ENCODE results near the gene CCDC97.
"Not testable (repeated sequence)": the region's sequence is repeated elsewhere in the genome, so short reads cannot be mapped to it uniquely, and the experiment has no call there.

CCDC97 gene

DNA sequence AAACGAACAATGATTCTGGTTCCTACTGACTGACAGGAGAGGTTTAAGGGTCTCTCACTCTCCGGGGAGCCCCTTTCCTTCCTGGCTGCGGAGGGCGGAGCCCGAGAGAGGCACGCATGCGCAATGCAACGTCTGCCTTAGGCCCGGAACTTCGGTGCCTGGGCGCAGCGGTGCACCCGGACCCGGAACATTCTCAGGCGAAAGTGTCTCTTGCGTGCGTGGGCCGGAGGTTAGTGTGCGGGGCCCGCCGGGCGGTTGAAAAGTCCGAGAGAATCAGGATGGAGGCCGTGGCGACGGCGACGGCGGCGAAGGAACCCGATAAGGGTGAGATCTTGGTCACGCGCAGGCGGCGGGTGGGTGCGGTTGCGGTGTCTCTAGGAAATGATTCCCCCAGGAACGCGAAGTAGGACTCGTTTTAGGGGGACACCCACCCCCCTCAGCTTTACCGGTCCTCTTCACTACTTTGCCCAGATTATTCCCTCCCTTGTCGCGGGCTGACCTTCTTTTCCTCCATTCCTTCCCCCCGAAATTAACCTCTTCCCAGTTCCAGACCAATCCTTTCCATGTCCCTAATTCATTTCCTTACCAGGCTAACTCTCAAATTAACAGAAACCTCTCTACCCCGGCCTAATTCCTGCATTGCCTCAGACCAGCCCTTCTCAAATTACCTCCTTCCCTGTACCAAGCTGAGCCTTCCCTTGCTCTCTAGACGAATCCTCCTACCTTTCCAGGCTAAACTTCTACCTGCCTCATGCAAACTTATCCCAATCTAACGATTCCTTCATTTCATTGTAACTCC, at the start of gene CCDC97:
Gene CCDC97, plus strand, starts transcription at position 140 of the 799 bp plus-strand sequence. Its CDS starts 139 bp downstream, at position 279.
- DNase-seq, result peak; percentile 75
- in situ Hi-C loops (cut with HindIII; ENCODE audit: low pct_ligation_motif_present, low pct_unique_long_range_greater_than_20kb, low sequenced_read_pairs), result no loop called here

DNA sequence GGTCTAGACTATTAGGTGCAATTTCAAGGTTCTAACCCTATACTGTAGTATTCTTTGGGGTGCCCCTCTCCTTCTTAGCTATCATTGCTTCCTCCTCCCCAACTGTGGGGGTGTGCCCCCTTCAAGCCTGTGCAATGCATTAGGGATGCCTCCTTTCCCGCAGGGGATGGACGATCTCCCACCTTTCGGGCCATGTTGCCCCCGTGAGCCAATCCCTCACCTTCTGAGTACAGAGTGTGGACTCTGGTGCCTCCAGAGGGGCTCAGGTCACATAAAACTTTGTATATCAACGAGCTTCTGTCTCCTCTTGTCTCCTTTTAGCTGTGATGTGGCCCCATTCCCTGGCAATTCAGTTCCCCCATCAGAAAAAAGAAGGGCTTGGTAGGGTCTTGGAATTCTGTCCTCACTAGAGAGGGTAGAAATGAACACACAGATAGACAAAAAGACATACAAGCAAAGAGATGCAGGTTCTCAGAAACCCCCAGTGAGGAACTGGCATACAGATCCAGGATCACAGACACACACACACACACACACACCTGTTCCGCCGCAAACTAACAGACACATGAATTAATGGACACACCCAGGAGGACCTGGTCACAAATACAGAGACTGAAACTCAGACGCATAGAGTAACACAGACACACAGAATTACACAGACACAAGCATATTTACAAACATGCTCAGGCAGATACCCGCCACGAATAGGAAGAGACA, 48.3 kb upstream of the CCDC97 start:
- DNase-seq, result no peak
- in situ Hi-C loops (cut with HindIII; ENCODE audit: low pct_ligation_motif_present, low pct_unique_long_range_greater_than_20kb, low sequenced_read_pairs), result no loop called here

DNA sequence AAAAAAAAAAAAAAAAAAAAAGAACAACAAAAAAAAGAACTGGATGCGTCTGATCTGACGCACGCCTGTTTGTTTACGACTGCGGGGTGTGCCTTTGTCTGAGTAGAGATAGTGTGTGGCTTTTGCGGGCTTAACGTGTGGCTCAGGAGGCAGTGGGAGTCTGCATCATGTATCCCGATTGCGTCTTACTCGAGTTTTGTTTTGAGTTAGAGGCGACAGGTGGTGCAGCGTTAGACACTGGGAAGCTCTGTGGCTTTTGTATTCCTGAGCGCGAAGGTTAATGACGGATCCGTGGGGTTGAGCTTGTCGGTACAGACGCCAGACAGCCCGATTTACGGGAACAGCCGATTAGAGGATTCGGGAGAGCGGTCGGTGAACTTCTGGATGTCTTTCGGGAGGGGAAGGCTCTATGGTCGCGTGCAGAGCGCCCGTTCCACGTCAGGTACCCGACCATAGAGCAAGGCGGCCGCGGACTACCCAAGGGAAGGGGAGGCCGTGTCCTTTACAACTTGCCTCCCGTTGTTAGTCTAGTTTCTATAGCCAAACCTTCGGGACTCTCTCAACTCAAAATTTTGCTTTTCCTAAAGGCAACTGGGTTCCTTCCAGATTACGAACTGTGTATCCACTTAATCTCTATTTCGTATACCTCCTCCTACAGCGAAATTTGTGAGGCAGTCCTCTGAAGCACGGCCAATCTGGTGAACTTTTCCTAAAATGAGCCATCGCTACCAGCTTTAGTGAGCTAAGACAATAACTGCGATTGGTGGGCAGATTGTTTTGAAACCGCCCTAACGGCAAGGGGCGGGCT, 46.7 kb upstream of the CCDC97 start:
- in situ Hi-C loops (cut with HindIII; ENCODE audit: low pct_ligation_motif_present, low pct_unique_long_range_greater_than_20kb, low sequenced_read_pairs), result no loop called here
- DNase-seq, result no peak

GRCh38 chr19:41263850-41264580, 46.0 kb upstream of the CCDC97 start, which contains the start of gene HNRNPUL1:
Gene HNRNPUL1, plus strand, starts transcription at chr19:41264372. Its CDS starts 132 bp downstream, at chr19:41264504.
- in situ Hi-C loops (cut with HindIII; ENCODE audit: low pct_ligation_motif_present, low pct_unique_long_range_greater_than_20kb, low sequenced_read_pairs), result no loop called here
- peak; percentile 99 for DNase-seq

DNA sequence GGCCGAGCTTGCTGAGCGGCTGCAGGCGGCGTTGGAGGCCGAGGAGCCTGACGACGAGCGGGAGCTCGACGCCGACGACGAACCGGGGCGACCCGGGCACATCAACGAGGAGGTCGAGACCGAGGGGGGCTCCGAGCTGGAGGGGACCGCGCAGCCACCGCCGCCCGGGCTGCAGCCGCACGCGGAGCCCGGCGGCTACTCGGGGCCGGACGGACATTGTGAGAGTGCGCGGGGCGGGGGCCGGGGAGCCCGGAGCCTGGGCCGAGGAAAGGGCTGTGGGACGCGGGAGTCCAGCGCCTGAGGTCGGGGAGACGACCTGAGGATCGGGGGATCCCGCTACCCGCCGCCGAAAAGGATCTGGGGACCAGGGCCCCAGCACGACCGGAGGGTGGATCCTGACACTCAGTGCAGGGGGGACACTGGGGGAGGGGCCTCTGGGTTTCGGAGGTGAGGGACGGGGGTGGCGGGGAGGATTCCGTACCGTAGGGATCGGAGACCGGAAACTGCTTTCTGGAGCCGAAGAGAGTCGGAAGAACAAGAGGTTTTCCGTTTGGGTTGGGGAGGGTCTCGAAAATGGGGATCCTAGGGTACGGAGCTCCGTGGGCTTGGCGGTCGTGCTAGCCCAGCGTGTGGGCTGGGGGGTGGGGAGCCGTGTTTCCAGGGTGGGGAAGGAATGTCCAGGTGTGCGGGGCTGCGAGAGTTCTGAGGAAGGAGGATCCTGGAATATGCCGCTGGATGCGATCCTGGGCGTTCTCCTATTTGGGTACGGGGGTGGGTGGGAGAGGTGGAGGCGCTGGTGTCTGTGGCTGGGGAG, 45.2 kb upstream of the CCDC97 start:
- peak; percentile 44 for DNase-seq
- in situ Hi-C loops (cut with HindIII; ENCODE audit: low pct_ligation_motif_present, low pct_unique_long_range_greater_than_20kb, low sequenced_read_pairs), result no loop called here

DNA sequence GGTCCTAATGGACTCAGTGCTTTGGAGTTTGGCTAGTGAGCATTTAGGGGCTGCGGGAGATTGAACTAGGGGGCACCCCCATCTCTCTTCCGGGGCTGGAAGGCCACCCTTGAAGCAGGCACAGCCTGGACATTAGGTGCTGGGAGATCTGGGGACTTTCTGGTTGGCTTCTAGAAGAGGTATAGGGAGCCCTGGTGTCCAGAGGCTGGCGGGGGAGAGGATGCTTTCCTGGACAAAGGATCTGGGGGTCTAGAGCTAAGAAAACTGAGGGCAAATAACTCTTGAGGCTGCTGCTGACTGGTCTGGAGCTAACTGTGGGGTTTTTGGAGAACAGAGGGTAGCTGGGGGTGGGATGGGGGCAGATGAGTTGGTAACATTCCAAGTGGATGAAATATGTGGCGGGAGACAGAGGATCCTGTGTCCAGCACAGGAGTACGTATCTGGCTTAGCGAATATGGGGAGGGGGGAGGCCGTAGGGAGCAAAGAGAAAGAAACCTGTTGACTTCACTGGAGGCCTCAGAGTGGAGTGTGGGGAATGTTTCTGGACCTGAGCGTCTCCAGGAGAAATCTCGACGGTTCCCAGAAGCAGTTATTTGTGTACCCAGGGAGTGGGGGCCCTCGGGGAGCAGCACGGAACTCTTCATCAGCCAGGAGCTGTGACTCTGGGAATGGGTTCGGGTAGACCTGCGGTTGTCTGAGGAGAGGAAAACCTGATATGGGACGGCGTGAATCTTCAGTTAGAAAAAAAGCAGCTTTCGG, 44.4 kb upstream of the CCDC97 start:
- no peak for DNase-seq
- in situ Hi-C loops (cut with HindIII; ENCODE audit: low pct_ligation_motif_present, low pct_unique_long_range_greater_than_20kb, low sequenced_read_pairs), result no loop called here

DNA sequence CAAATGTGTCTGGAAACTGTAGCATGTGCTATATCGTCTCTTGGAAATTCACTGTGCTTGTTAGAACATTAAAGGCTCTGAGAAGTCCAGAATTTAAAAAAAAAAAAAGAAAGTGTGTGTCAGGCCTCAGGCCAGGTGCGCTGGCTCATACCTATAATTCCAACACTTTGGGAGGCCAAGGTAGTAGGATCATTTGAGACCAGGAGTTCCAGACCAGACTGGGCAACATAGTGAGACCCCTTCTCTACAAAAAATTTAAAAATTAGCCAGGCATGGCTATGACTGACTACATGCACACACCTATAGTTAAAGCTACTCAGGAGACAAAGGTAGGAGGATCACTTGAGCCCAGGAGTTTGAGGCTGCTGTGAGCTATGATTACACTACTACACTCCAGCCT, 40.9 kb upstream of the CCDC97 start:
- DNase-seq, result no peak
- in situ Hi-C loops (cut with HindIII; ENCODE audit: low pct_ligation_motif_present, low pct_unique_long_range_greater_than_20kb, low sequenced_read_pairs), result no loop called here

DNA sequence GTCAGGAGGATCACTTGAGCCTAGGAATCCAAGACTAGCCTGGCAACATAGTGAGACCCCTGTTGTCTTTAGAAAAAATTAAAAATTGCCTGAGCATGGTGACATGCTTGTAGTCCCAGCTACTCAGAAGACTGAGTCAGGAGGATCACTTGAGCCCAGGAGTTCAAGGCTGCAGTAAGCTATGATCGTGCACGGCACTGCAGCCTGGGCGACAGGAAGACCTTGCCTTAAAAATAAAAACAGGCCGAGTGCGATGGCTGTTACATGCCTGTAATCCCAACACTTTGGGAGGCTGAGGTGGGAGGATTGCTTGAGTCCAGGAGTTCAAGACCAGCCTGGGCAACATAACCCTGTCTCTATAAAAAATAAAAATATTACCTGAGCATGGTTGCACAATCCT, 40.4 kb upstream of the CCDC97 start:
- DNase-seq, result no peak
- in situ Hi-C loops (cut with HindIII; ENCODE audit: low pct_ligation_motif_present, low pct_unique_long_range_greater_than_20kb, low sequenced_read_pairs), result no loop called here

- DNase-seq, result no peak
- in situ Hi-C loops (cut with HindIII; ENCODE audit: low pct_ligation_motif_present, low pct_unique_long_range_greater_than_20kb, low sequenced_read_pairs), result no loop called here
Observed at GRCh38 chr19:41273076-41273475, 36.9 kb upstream of the CCDC97 start.

- in situ Hi-C loops (cut with HindIII; ENCODE audit: low pct_ligation_motif_present, low pct_unique_long_range_greater_than_20kb, low sequenced_read_pairs), result no loop called here
- DNase-seq, result no peak
Observed at GRCh38 chr19:41274802-41275201, 35.2 kb upstream of the CCDC97 start.

- in situ Hi-C loops (cut with HindIII; ENCODE audit: low pct_ligation_motif_present, low pct_unique_long_range_greater_than_20kb, low sequenced_read_pairs), result no loop called here
Observed at GRCh38 chr19:41276231-41276630, 33.7 kb upstream of the CCDC97 start.

GRCh38 chr19:41278478-41278877, 31.5 kb upstream of the CCDC97 start:
- in situ Hi-C loops (cut with HindIII; ENCODE audit: low pct_ligation_motif_present, low pct_unique_long_range_greater_than_20kb, low sequenced_read_pairs), result no loop called here

More at GRCh38 chr19:41276231-41276630, 33.7 kb upstream of the CCDC97 start:
- DNase-seq, result no peak

DNA sequence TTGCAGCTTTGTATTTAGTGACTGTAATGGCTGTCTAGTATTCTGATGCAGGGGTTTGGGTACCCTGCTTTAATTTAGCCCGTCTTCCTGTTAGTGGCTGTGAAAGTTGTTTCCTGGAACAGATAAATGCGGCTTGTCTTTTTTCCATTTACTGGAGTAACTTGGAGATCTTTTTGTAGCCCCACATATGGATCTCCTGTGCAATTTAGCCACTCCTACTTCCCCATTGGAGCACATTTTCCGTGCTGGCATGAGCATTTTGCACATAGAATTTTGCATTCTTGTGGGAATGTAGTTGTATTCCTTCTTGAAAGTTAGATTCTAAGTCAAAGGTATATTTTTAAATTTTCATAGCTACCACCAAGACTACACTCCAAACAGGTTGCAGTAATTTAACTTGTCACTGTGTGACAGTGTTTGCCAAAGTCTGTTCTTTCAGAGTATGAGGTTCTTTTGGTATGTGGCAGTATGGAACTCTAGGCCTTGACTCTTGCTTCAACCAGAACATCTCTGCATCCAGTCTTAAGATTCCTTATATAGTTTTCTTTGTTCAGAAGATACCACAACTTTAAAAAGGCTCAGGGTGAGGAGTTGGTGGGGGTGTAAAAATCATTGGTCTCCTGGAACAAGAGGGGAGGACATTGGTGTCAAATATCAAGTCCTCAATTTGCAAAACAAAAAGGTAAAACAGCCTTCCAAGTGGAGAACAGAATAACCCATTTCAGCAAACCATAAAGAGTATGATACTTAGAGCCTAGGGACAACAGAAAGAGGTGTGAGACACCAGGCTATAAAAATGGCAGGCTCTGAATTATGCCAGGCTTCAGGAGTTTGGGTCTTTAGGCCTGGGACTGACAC, 21.1 kb upstream of the CCDC97 start:
- no peak for DNase-seq
- in situ Hi-C loops (cut with HindIII; ENCODE audit: low pct_ligation_motif_present, low pct_unique_long_range_greater_than_20kb, low sequenced_read_pairs), result no loop called here

More at GRCh38 chr19:41278478-41278877, 31.5 kb upstream of the CCDC97 start:
- DNase-seq, result no peak

DNA sequence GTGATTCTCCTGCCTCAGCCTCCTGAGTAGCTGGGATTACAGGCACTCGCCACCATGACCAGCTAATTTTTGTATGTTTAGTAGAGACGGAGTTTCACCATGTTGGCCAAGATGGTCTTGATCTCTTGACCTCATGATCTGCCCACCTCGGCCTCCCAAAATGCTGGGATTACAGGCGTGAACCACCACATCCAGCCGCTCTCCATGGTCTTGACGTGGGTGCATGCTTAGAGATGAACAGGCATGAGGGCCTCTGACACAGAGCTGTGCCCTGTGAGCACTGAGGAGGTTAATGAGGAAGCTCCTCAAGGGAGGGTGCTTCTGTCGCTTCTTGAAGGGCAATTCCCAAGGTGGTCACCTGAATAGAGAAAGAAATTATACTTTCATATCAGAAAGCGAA, 20.2 kb upstream of the CCDC97 start:
- in situ Hi-C loops (cut with HindIII; ENCODE audit: low pct_ligation_motif_present, low pct_unique_long_range_greater_than_20kb, low sequenced_read_pairs); DNase-seq: not testable (repeated sequence)

DNA sequence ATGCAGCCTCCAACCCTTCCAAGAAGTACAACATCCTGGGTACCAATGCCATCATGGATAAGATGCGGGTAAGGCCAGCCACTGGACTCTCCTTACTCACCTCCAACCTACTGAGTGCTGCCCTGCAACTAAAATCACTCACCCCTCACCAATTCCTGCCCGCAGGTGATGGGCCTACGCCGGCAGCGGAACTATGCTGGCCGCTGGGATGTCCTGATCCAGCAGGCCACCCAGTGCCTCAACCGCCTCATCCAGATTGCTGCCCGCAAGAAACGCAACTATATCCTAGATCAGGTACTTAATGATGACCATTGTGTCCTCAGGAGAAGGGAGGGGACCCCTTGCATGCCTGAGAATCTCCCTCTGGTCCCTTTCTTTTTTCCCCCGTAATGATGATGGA, 15.6 kb upstream of the CCDC97 start:
- in situ Hi-C loops (cut with HindIII; ENCODE audit: low pct_ligation_motif_present, low pct_unique_long_range_greater_than_20kb, low sequenced_read_pairs), result no loop called here

DNA sequence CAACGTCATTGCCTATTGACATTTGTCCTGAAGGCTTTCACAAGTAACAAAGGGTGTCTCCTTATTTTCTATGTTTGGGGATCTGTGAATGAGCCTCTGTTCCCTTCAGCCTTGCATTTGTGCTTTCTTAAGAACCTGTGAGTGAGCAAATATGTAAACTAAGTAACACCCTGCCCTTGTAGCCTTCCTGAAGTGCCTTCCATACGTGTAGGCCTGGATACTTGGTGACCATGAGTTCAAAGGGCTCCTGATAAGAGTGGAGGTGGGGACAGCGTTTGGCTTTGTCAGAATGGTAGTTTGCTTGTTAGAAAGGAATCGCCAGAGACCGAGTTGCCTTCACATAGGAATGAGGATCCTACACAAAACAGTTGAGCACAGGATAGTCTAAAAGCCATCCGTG, 14.5 kb upstream of the CCDC97 start:
- no peak for DNase-seq
- in situ Hi-C loops (cut with HindIII; ENCODE audit: low pct_ligation_motif_present, low pct_unique_long_range_greater_than_20kb, low sequenced_read_pairs), result no loop called here

More for the DNA sequence above, 15.6 kb upstream of the CCDC97 start:
- no peak for DNase-seq

All from ACHN (cell line).